Measurements from ENCODE around the gene ABHD17B.
"Not testable (repeated sequence)": the region's sequence is repeated elsewhere in the genome, so short reads cannot be mapped to it uniquely, and the experiment has no call there.

The ABHD17B gene

DNA sequence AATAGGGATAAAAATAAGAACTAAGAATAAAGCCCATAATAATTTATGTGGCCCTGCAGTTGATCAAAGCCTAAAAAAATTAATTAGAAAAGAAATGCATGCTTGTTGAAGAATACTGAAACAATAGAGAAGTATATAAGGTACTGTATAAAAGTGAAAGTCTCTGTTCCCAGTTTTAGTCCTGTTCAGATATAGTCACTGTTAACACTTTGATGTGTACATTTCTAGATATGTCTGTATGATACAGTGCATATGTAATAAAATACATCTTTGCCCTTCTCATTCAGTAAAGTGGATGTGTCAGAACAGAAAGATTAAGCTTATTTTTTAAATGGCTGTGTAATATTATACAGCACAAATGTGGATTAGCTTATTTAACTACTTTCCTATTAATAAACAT, 4.5 kb upstream of the ABHD17B start:
- no peak for DNase-seq (ENCODE audit: low spot score)

DNA sequence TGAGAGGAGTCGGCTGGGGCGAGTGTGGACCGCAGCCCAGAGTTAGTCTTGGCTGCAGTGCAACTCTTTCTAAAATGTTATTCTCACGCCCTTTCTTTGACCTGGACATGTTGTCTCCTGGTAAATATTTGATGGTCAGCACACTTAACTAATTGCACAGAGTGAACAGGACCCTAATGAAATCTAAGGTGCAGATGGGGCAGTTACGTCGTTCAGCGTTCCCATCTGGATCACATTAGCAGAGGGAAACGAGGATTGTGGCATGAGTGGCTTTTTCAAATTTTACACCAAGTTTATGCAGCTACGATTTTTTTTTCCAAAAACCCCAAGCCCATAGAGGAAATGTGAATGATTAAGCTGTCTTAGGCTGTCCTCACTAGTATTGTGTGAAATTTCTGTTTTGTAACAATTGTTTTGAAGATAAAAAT, 929 bp upstream of the ABHD17B start:
- DNase-seq (ENCODE audit: low spot score), result peak; percentile 30

DNA sequence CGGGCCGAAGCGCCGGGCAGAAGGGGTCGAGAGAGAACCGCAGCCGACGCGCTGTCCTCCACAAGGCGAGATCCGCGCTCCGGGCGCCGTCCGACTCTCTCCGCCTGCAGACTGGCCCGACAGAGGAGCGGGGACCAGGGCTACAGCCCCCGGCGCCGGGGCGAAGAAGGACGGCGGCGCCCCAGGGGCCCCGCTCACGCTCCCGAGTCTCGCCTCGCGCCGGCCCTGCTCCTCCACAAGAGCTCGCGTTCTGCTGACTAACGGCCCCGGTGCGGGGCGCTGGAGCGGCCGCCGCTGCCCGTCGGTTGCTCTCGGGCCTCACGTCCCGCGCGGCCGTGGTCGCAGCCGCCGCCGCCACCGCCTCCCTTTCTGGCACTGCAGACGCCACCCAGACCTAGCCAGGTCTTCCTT, 338 bp downstream of the ABHD17B start:
- no peak for DNase-seq (ENCODE audit: low spot score)

DNA sequence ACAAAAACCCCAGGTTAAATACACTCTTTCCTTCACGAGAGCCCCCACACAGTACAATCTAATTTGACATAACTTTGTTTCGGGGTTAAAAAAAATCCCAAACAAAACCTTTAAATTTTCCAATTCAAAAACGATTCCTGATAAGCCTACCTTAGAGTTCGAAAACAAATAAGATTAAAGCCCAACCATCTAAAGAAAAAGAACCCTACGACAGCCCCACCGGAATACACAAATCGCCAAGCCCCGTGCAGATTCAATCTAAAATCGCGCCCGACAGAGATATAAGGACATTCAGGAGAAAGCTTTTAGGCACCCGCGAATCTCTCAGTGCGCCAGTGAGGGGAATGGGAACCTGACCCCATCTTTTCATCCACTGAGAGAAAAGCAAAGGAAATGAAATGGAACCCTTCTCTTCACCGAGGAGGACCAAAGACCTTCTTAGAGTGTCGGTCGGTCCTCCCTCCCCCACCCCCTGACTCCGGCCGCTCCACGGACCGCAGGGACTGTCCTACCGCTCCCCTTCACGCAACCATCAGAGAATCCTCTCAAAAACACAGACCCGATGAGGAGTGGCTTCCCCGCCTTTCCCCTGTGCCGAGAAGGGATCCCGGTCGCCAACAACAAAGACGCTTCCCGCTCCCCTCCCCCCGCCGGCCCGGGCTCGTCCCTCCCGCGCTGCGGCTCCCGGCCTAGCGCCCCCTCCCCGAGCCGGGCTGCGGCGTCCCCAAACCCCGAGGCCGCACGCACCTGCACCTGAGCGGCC, 925 bp downstream of the ABHD17B start:
- peak; percentile 30 for DNase-seq (ENCODE audit: low spot score)

DNA sequence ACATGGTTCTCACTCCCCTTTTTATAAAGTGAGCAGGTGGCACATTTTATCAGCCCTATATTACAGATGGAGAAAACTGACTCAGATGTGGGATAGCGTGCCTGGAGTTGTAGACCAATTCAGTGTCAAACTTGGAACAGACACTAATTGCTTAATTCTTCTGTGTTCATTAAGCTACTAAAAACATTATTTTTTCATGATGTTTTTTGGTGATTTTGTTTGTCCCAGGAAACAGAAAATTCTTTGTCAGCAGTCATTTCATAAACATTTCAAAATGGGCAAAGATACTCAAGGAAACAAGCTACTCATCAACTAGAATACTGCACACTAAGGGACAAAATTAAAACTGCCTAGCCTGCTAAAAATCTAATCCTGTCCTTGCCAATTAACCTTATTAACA, 2.2 kb downstream of the ABHD17B start:
- no peak for DNase-seq (ENCODE audit: low spot score)

DNA sequence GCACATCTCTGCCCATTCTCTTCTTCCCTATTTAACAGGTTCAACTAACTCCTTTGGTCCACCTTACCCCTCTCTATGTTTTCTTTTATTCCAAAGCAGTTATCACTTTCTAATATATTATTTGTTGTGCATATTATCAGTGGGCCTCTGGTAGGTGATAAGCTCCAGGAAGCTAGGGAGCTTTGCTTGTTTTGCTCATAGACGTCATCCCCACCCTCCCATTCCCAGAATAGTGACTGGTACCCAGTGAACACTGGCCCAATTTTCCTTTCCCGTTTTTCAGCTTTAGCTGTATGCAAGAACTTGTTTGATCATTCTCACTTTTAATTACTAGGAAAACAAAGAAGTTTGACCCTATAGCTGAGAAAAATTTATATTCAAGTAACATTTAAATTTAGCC, 6.9 kb downstream of the ABHD17B start:
- no peak for DNase-seq (ENCODE audit: low spot score)

DNA sequence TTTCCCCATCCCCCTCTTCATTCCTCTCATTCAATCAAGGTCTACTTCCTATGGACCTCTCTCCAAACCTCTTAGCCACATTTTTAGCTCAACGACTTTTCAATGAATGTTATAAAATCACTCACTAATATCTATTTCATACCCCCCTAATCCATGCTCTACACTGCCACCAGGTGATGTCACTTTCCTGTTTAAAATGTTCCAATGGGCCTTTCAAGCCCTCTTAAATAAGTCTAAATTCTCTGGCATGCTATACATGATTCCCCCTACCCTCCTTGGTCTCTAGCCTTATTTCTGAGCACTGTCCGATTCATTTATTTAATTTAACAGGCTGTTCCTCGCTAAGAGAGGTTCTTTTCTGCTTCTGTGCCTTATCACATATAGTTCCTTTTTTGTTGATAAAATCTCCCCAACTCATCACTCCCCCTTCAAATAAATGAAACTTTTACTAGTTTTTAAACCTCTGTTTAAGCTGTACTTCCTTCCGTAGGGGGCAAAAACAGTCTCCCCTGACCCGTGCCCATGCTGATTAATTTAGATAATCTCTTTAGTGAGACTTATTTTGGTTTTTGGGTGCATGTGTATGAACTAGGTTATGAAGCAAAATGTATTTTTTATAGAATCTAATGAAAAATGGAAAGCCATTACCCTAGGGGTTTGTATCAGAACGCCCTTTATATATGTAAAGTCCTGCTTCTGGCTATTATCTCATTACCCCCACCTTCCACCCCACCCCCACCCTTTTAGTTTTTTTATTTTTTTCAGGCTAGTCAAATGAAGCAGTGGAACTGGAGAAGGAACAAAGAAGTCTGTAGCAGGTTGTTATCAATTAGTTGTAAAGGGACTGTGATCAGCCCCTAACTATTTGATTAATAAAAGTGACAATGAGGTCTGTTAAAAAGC, 9.0 kb downstream of the ABHD17B start:
- DNase-seq (ENCODE audit: low spot score), result no peak

DNA sequence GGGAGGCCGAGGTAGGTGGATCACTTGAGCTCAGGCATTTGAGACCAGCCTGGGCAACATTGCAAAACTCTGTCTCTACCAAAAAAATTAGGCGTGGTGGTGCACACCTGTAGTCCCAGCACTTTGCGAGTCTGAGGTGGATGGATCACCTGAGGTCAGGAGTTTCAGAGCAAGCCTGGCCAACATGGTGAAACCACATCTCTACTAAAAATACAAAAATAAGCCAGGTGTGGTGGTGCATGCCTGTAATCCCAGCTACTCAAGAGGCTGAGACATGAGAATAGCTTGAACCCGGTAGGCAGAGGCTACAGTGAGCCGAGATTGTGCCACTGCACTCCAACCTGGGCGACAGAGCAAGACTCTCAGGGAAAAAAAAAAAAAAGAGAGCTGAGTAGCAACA, 12.2 kb downstream of the ABHD17B start:
- DNase-seq (ENCODE audit: low spot score), result not testable (repeated sequence)

DNA sequence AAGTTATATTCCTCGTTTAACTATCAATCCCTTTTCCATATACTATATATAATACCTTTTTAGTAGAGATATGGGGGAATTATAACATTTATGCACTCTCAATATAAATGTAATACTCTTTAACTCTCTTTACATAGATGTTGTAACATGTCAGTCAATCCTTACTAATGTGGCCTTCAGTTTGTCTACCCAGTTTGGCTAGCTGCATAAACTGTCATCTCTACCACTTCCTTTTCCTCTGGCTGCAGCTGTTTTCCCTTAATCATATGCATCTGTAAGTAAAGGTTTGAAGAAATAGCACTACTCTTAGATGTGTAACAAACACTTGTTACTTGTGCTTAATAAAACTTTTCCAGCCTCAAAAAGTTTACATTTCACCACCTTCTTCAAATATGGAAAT, 13.4 kb downstream of the ABHD17B start:
- DNase-seq (ENCODE audit: low spot score), result no peak

DNA sequence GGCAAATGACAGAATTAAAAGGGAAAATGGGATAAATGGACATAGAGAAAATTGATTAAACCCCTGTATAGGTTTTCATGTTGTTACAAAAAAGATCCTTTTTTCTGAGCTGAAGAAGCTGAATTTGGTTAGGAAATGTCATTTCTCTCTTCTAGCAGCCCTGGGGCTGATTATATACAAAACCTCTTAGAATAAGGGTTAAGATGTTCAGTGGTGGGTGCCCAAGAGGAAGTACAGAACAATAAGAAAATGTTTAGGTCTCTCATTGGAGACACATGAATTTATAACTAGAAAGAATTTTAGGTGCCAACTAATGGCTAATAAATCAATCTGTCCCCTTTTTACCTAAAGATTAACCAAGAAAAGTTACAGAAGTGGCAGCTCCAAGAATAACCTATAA, 14.2 kb downstream of the ABHD17B start:
- no peak for DNase-seq (ENCODE audit: low spot score)

DNA sequence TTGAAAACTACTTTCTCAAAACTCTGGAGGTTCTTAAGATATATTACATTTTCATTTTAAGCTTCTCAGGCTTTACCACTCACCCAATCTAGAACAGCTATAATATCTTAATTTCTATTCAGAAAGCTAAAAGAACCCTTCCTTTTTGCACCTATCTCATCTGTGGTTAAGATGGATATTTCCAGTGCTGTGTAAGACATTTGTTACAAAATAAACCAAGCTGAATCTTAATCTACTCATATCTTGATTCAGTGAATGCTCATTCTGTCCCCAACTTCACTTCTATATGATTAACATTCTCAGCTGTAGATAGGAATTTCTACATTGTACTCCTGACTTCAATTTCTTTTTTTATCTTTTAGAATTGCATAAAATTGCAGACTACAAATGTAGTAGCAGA, 15.0 kb downstream of the ABHD17B start:
- DNase-seq (ENCODE audit: low spot score), result no peak

DNA sequence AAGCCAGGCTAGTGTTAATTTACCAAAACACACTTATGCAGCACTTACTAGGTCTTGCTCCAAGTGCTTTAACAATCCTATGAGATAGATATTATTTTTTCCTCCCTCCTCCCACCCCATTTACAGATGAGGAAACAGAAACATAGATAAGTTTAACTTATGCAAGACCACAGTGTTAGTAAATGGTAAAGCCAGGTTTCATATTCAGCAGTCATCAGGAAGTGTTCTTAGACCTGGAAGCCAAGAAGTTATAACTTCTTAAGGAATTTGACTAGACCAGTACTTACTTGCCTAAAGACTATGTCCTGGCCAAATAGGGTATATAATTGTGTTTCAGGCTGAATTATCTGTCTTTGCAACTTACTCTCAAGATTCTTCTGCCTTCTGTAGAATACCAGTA, 15.9 kb downstream of the ABHD17B start:
- no peak for DNase-seq (ENCODE audit: low spot score)

DNA sequence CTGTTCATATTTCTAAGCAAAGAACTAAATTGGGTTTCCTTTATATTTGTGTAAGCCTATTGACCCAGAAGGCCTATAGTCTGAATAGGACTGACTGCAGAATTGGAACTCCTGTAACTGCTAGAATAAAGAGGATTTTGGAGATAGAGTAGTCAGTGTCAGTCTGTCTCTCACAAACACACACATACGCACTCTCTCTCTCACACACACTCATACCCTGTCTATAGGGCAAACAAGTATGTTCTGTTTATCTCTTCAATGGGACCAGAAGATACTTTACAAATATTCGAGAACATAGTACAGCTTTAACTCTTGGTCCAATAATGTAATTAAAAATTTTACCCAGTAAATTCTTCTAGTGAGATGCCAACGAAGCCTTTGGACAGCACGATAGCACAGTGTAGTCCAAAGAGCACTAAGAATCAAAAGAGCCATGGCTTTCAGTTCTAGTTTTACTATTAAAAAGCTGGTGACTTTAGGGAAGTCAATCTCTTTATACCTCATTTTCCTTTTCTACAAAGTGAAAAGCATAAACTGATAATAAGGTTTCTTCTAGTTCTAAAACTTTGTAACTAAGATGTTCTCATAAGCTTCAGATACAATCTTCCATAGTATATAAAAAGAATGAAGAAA, 19.3 kb downstream of the ABHD17B start:
- DNase-seq (ENCODE audit: low spot score), result no peak

DNA sequence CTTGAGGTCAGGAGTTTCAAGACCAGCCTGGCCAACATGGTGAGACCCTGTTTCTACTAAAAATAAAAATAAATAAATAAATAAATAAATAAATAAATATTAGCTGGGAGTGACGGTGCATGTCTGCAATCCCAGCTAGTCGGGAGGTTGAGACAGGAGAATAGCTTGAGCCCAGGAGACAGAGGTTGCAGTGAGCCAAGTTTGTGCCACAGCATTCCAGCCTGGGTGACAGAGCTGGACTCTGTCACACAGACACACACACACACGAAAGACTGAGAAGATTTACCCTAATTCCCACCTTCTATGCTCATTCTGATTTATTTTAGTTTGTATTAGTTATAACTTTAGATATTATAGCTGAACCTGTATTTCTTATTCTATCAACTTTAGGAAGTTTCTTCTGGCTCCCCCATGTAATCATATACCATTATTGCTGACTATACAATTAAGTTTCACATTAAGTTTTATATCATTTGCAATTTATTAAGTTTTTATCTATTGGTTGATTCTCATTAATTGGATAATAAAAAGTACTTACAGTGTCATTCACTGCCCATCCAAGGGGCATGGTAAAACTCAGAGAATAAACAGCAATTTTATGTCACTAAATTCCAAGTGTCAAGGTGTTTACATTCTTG, 20.8 kb downstream of the ABHD17B start:
- DNase-seq (ENCODE audit: low spot score), result no peak

DNA sequence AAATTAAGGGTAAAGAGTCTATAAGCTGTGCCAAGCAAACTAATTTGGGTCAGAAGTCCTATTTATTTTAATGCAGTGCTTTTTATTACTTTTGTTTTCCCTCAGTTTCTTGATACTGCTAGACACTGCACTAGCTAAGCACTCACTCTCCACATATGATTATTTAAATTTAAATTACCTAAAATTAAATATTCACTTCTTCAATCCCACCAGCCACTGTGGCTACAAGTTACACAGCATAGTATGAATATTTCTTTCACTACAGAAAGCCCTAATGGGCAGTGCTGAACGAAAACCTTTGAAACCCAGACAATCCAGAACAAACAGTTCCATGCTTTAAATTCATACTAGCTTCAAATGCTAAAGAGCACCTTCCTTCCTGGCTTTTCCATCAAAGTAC, 23.6 kb downstream of the ABHD17B start:
- no peak for DNase-seq (ENCODE audit: low spot score)

DNA sequence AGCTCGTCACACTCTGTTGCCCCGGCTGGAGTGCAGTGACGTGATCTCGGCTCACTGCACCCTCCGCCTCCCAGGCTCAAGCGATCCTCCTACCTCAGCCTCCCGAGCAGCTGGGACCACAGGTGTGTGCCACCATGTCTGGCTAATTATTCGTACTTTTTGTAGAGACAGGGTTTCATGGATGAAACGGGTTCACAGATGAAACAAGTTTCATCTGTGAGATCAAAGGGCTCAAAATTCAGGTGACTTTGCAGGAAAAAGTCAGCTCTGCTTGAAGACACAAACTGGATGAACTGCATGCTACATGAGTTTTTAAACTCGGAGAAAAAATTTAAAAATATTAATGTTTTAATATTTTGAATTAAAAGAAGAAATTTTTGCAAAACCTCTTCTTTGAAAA, 24.5 kb downstream of the ABHD17B start:
- no peak for DNase-seq (ENCODE audit: low spot score)

DNA sequence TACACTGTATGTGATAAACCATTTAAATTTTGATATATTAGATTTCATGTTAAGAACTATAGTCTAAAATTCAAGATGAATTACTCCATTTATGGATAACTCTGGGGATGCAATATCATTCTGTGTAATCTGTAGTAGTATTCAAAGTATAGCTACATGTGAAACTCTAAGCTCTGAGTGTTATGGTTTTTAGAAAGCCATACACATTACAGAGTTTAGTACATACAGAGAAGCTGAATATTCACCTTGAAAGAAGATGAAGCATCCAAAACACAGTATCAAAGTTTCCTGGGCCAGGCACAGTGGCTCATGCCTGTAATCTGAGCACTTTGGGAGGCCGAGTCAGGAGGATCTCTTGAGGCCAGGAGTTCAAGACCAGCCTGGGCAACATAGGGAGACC, 25.0 kb downstream of the ABHD17B start:
- DNase-seq (ENCODE audit: low spot score), result no peak

DNA sequence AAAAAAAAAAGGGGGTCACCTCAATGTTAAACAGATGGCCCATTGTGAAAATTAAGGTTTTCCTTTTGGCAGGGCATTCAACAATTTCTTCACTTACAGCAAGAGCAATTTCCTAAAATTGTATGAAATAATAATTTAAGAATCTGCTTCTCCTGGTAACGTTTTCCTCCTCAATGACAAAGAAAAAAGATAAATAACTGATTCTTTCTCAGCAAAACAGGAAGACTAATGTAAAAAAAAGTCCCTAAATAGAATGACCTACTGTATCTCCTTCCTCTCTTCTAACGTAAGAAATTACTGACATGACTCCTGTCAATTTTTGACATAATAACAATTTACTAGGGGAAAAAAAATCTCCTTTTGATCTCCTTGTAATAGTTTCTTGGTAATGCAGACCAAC, 25.5 kb downstream of the ABHD17B start:
- no peak for DNase-seq (ENCODE audit: low spot score)

DNA sequence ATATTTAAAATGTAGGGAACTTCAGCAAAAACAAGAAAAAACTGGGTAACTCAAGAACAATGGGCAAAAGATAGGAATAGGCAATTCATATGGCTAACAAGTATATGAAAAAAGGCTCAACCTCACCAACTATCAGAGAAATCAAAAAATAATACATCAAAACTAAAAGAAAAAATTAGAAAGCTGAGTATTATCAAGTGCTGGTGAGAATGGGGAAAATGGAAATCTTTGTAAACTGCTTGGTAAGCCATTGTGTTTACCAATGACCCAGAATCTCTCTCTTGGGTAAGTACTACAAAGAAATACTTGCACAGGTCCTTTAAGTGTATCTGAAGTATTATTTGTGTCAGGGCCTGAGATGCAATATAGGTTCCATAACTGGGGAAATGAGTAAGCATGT, 27.0 kb downstream of the ABHD17B start:
- DNase-seq (ENCODE audit: low spot score), result no peak

DNA sequence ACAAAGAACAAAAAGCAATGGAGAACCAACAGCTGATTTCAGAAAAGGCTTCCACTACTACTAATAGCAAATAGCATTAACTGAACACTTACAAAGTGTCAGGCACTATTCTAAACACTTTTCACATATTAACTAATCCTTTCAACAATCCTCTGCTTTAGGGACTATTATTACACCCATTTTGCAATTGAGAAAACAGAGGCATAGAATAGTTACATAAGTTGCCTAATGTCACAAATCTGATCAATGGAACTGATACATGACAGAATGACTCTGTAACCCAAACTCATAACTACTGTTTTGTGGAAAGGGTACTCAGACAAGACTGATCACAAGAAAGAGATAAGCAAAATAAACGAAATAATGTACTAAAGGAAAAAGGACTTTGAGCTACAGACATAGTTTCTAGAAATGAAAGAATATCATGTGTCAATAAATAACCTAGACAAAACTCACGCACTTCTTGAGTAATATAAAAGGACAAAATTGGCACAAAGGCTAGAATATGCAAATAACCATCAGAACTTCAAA, 31.3 kb downstream of the ABHD17B start:
- DNase-seq (ENCODE audit: low spot score), result no peak

DNA sequence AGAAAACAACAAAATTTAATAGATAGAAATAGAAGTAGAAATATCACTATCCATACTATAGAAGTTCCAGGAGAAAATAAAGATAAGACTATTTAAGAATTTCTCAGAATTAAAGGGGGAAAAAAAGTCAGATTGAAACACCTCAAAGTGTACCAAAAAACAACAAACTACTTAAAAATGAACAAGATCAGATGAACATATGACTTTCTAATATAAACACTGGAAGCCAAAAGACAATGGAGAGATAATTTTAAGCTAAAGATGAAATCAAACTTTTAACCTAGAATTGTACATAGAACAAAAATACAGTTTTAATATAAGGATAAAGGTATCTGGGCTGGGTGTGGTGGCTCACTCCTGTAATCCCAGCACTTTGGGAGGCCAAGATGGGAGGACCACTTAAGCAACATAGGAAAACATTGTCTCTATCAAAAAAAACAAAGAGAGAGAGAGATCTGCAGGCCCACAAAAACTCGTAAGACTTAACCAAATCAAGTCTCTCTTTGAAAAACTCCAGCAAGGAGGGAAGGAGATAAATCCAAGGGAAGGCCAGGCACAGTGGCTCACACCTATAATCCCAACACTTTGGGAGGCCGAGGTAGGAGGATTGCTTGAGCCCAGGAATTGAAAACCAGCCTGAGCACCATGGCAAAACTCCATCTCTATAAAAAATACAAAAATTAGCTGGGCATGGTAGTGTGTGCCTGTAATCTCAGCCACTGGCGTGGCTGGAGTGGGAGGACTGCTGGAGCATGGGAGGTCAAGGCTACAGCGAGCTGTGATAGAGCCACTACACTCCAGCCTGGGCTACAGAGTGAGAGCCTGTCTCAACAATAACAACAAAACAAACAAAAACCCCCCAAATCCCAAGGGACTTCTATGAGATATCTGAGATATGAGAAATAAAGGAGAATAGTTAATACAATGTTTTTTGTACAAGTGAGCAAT, 32.4 kb downstream of the ABHD17B start:
- no peak for DNase-seq (ENCODE audit: low spot score)
